Central memory CD8-positive, alpha-beta T cell (primary cell): ENCODE data around the gene ZDHHC9.
"Not testable (repeated sequence)": the region's sequence is repeated elsewhere in the genome, so short reads cannot be mapped to it uniquely, and the experiment has no call there.

ENCODE experiments used
- ATAC-seq: fragments of 150-1000 bp; cut with Tn5 transposase; replicated peaks from 2 replicates; pipeline ENCODE4 v1.10.0; 2022; ENCODE audit warnings: mild to moderate bottlenecking, moderate FRiP score, moderate number of reproducible peaks; ENCODE audit not compliant: poor library complexity, severe bottlenecking; ENCODE audit errors: extremely low read depth
- DNase-seq, 2 donors: peaks; one replicate each; pipeline ENCODE4 v3.0.0; 2021; ENCODE audit warnings: low spot score in 2 of 2
- H3K27ac Mint-ChIP-seq: one replicate; pipeline ENCODE4 v1.8.0; 2022; ENCODE audit warnings: low read depth, mild to moderate bottlenecking, moderate library complexity, mixed read lengths
- H3K27me3 Mint-ChIP-seq: one replicate; pipeline ENCODE4 v1.8.0; 2022; ENCODE audit warnings: mixed read lengths
- H3K36me3 Mint-ChIP-seq: one replicate; pipeline ENCODE4 v1.8.0; 2022; ENCODE audit warnings: mild to moderate bottlenecking, moderate library complexity, mixed read lengths; ENCODE audit not compliant: insufficient read depth
- H3K4me1 Mint-ChIP-seq: one replicate; pipeline ENCODE4 v1.8.0; 2022; ENCODE audit warnings: mixed read lengths
- H3K4me3 Mint-ChIP-seq: one replicate; pipeline ENCODE4 v1.8.0; 2022; ENCODE audit warnings: mild to moderate bottlenecking, moderate library complexity, mixed read lengths
- H3K9me3 Mint-ChIP-seq: one replicate; pipeline ENCODE4 v1.8.0; 2022; ENCODE audit warnings: mixed read lengths

ZDHHC9 gene

GRCh38 chrX:129843459-129844306 is at the start of gene ZDHHC9:
Gene ZDHHC9, minus strand, starts transcription at chrX:129843886. Its CDS starts 1,941 bp downstream, at chrX:129841945.
- ATAC-seq = peak; percentile 95
- peak within 1 kb of the TSS; percentile 59 for H3K27ac Mint-ChIP-seq
- H3K4me3 Mint-ChIP-seq = peak within 1 kb of the TSS; percentile 87
- no peaks in the 10 kb centered on the region for H3K27me3 Mint-ChIP-seq
- peak; percentile 67 to 77 for DNase-seq
- peaks cover 10% of the 10 kb centered on the region for H3K36me3 Mint-ChIP-seq
- H3K9me3 Mint-ChIP-seq = no peaks in the 10 kb centered on the region
- H3K4me1 Mint-ChIP-seq = no peaks in the 10 kb centered on the region

DNA sequence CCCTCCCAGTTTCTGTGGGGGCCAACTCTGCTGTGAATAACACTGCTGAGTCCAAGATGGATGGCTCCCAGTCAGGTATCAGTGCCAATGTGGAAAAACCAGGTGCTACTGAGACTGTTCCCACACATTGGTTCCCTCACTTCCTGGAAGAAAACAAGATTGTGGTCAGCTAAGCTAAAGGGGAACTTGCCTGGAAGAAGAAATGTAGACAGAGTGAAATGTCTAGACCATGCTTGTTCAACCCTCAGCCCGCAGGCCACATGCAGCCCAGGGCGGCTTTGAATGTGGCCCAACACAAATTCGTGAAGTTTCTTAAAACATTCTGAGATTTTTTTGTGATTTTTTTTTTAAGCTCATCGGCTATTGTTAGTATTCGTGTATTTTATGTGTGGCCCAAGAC is 33.7 kb upstream of the ZDHHC9 start:
- Mint-ChIP-seq H3K27me3 (no peaks in the 10 kb centered on the region), H3K9me3 (no peaks in the 10 kb centered on the region), H3K4me1 (no peaks in the 10 kb centered on the region), H3K27ac (no peak overlapping the region), H3K36me3 (no peaks in the 10 kb centered on the region), H3K4me3 (no peak overlapping the region)
- DNase-seq (no peak), ATAC-seq (no peak)

DNA sequence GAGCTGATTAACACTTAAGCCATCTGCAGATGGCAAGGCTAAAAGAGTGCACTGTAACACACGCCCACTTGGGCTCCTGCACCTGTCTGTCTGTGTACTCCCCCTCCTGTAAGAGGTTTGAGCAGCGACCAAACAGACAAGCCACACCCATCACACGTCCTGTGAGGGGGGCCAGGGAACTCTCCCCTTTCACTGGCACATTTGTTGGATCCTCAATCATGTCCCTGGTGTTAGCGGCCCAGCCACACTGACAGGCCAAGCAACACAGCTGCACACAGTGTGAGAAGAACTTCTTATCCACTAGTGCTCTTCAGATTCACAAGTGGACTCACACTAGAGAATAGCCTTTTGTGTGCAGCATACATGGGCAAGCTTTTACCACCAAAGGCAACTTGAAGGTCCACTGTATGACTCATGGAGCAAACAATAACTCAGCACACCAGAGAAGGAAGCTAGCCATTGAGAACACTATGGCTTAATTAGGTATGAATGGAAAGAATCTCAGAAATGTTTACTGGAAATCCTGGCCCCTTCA is 33.2 kb upstream of the ZDHHC9 start:
- Mint-ChIP-seq H3K27me3 (no peaks in the 10 kb centered on the region), H3K4me3 (no peak overlapping the region), H3K9me3 (no peaks in the 10 kb centered on the region), H3K4me1 (no peaks in the 10 kb centered on the region), H3K36me3 (no peaks in the 10 kb centered on the region), H3K27ac (no peak overlapping the region)
- ATAC-seq = no peak
- DNase-seq = no peak

DNA sequence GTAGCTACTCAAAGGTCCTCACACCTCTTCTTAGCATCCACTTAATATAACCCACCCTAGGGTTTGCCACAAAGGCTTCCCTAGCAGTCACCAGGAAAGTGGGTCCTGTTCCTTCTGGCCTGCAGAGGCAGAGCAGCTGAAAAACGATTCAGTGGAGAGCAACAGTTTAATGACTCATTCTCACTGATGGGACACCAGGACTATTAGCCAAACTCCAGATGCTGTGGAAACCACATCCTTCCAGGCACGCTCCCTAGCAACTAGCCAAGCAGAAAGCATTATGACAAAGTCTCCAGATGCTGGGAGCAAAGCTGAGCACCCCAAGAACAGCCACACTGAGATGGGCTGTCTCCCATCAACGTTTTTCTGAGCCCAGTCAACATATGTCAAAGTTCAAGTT is 32.0 kb upstream of the ZDHHC9 start:
- DNase-seq (no peak), ATAC-seq (no peak)
- no peaks in the 10 kb centered on the region for H3K36me3 Mint-ChIP-seq
- no peaks in the 10 kb centered on the region for H3K9me3 Mint-ChIP-seq
- no peak overlapping the region for H3K4me3 Mint-ChIP-seq
- no peak overlapping the region for H3K27ac Mint-ChIP-seq
- H3K27me3 Mint-ChIP-seq = no peaks in the 10 kb centered on the region
- no peaks in the 10 kb centered on the region for H3K4me1 Mint-ChIP-seq

DNA sequence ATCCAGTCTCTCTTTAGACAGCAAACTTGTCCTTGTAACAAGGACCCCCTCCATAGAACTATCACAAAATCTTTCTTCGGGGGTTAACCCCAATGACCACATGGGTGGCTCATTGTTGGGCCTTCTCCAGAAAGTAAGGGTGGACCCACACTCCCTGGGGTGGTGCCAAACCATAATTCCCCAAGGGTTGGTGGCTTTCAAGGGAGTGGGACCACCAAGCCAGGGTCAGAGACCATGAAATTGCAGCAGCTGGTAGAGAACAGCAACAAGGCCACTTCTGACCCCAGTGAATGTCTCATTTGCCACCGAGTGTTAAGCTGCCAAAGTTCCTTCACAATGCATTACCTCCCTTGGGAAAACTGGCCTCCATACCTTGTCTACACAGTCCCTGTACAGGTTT is 28.8 kb upstream of the ZDHHC9 start:
- no peak for DNase-seq
- Mint-ChIP-seq H3K9me3 (no peaks in the 10 kb centered on the region), H3K36me3 (no peaks in the 10 kb centered on the region), H3K4me1 (no peaks in the 10 kb centered on the region), H3K27me3 (no peaks in the 10 kb centered on the region), H3K27ac (no peak overlapping the region), H3K4me3 (no peak overlapping the region)
- ATAC-seq = no peak

- not testable (repeated sequence) for DNase-seq, H3K9me3 Mint-ChIP-seq, ATAC-seq, H3K27ac Mint-ChIP-seq, H3K4me1 Mint-ChIP-seq, H3K36me3 Mint-ChIP-seq, H3K27me3 Mint-ChIP-seq, H3K4me3 Mint-ChIP-seq
Observed at GRCh38 chrX:129866321-129866720, 22.6 kb upstream of the ZDHHC9 start.

DNA sequence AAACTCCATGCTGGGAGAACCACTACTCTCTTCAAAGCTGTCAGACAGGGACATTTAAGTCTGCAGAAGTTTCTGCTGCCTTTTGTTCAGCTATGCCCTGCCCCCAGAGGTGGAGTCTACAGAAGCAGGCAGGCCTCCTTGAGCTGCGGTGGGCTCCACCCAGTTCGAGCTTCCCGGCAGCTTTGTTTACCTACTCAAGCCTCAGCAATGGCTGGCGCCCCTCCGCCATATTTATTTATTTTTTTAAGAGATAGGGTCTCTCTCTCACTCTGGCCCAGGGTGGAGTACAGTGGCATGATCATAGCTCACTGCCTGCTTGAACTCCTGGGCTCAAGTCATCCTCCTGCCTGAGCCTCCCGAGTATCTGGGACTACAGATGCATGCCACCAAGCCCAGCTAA is 15.4 kb upstream of the ZDHHC9 start:
- not testable (repeated sequence) for H3K4me1 Mint-ChIP-seq, DNase-seq, H3K27ac Mint-ChIP-seq, ATAC-seq, H3K9me3 Mint-ChIP-seq, H3K4me3 Mint-ChIP-seq, H3K36me3 Mint-ChIP-seq
- peaks cover 21% of the 10 kb centered on the region for H3K27me3 Mint-ChIP-seq

GRCh38 chrX:129851825-129852224 is 8.1 kb upstream of the ZDHHC9 start:
- not testable (repeated sequence) for H3K27ac Mint-ChIP-seq, H3K36me3 Mint-ChIP-seq, H3K4me3 Mint-ChIP-seq, H3K9me3 Mint-ChIP-seq, DNase-seq, ATAC-seq, H3K4me1 Mint-ChIP-seq, H3K27me3 Mint-ChIP-seq

DNA sequence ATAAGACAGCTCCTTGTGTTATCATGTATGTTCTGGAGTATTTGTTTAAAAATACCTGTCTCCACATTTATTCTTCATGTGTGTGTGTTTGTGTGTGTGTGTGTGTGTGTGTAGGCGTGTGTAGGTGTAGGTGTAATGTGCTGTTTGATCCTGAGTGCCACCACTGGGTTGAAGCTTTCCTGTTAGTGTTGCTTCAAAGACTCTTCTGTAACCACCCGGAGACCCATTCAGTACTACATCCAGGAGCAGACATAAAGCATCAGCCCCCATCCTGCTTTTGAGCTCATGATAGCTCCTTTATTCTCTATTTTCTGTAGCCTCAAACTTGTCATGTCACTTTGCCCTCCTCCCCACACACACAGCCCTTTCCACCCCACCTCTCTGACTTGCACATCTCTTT is 3.0 kb upstream of the ZDHHC9 start:
- H3K27me3 Mint-ChIP-seq = no peaks in the 10 kb centered on the region

DNA sequence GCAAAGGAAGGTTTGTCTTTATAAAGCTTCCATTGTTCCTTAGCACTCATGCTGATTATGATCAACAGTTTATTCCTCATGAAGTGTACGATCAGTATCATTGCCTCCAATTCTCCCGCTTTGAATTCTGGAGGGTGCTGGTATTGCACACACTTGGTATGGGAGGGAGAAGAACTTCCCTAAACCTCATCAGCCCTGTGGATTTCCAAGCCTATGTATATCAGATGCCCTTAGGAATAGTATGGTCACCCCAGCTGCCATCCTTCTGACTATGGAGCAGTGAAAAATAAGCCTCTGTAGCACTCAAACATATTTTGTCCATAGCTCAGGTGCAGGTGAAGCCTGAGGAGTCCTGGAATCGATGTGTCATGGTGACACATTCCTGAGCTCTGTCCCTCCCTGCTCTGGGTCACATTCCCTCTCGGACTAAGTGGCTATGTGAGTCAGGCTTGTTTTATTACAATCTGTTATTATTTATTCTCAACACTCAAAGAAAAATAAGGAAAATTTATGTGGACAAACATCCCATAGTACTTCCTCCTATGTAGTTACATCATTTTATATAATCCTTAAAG is 2.0 kb upstream of the ZDHHC9 start:
- Mint-ChIP-seq H3K27me3 (no peaks in the 10 kb centered on the region), H3K4me1 (no peaks in the 10 kb centered on the region), H3K27ac (no peak overlapping the region), H3K36me3 (peaks cover 10% of the 10 kb centered on the region), H3K4me3 (no peak overlapping the region), H3K9me3 (no peaks in the 10 kb centered on the region)
- no peak for DNase-seq
- ATAC-seq = no peak

More for the DNA sequence above, 3.0 kb upstream of the ZDHHC9 start:
- no peak for DNase-seq
- no peaks in the 10 kb centered on the region for H3K4me1 Mint-ChIP-seq
- no peak for ATAC-seq
- no peak overlapping the region for H3K4me3 Mint-ChIP-seq
- no peaks in the 10 kb centered on the region for H3K9me3 Mint-ChIP-seq
- no peak overlapping the region for H3K27ac Mint-ChIP-seq
- H3K36me3 Mint-ChIP-seq = peaks cover 10% of the 10 kb centered on the region

- H3K27ac Mint-ChIP-seq = peak overlapping the region; percentile 49
- peaks cover 10% of the 10 kb centered on the region for H3K36me3 Mint-ChIP-seq
- peak overlapping the region; percentile 87 for H3K4me3 Mint-ChIP-seq
Observed at GRCh38 chrX:129843209-129843458, 552 bp downstream of the ZDHHC9 start.

GRCh38 chrX:129842510-129843208 is 1.0 kb downstream of the ZDHHC9 start:
- H3K9me3 Mint-ChIP-seq = no peaks in the 10 kb centered on the region
- DNase-seq (no peak), ATAC-seq (no peak)
- H3K4me3 Mint-ChIP-seq = peak overlapping the region; percentile 87
- peak overlapping the region; percentile 49 for H3K27ac Mint-ChIP-seq
- no peaks in the 10 kb centered on the region for H3K4me1 Mint-ChIP-seq
- H3K36me3 Mint-ChIP-seq = peaks cover 10% of the 10 kb centered on the region
- no peaks in the 10 kb centered on the region for H3K27me3 Mint-ChIP-seq

More at GRCh38 chrX:129843209-129843458, 552 bp downstream of the ZDHHC9 start:
- Mint-ChIP-seq H3K27me3 (no peaks in the 10 kb centered on the region), H3K9me3 (no peaks in the 10 kb centered on the region), H3K4me1 (no peaks in the 10 kb centered on the region)
- ATAC-seq (no peak), DNase-seq (no peak)

DNA sequence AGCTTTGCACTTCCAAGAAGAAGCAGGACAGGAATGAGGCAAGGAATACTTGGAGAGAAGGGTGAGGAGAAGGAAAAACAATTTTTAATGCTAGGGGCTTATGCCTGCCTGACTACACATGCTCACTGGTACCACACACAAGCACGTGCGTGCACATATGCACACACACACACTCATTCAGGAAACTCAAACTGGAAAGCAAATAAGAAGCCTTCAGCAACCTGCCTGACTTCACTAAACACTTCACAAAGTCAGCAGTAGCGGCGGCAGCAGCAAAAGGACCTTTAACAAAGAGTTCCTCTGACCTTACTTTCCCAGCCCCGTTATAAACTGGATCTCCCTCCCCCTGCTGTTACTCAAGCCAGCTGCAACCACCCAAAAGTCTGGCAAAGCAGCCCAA is 3.3 kb downstream of the ZDHHC9 start:
- ATAC-seq (no peak), DNase-seq (no peak)
- Mint-ChIP-seq H3K9me3 (no peaks in the 10 kb centered on the region), H3K4me3 (no peak overlapping the region), H3K4me1 (no peaks in the 10 kb centered on the region), H3K27ac (no peak overlapping the region), H3K27me3 (no peaks in the 10 kb centered on the region), H3K36me3 (peaks cover 10% of the 10 kb centered on the region)
